HEK293 (cell line): ENCODE measurements around the gene ATP8B1.

Experiments
- CTCF ChIA-PET: fragments of 350-600 bp; formaldehyde crosslinking; extraction: SDS; loops from one replicate; lab custom pipeline; 2021; ENCODE audit warnings: antibody characterized with exemption; lab: Yijun Ruan, JAX
- POLR2A ChIA-PET: fragments of 300-600 bp; formaldehyde crosslinking; extraction: SDS; loops from one replicate; lab custom pipeline; 2020; ENCODE audit warnings: antibody characterized with exemption, inconsistent platforms; lab: Yijun Ruan, JAX
- H3K27ac ChIP-seq: fragments of 200-500 bp; sonication (Bioruptor generic); 2 replicates; pipeline ENCODE4 v1.5.1; 2014; ENCODE audit warnings: low read depth, low read length, control low read depth, inconsistent platforms; ENCODE audit errors: extremely low read depth
- H3K36me3 ChIP-seq, 2 experiments: fragments of 200-500 bp in 1 of 2; sonication (Bioruptor generic) in 1 of 2; 1 replicate in 1 of 2; 2 replicates in 1 of 2; pipeline ENCODE4 v1.5.1; 2014 to 2017; ENCODE audit warnings: inconsistent platforms in 2 of 2, low read length in 2 of 2; ENCODE audit not compliant: control insufficient read depth in 2 of 2, insufficient read depth in 1 of 2
- H3K4me1 ChIP-seq: fragments of 200-500 bp; sonication (Bioruptor generic); 2 replicates; pipeline ENCODE4 v1.5.1; 2014; ENCODE audit warnings: mild to moderate bottlenecking, low read length, inconsistent platforms; ENCODE audit not compliant: control insufficient read depth, insufficient read depth
- H3K4me3 ChIP-seq: 2 replicates; pipeline ENCODE4 v1.5.1; 2011; ENCODE audit warnings: low read depth, mild to moderate bottlenecking, control low read depth, low read length, moderate library complexity
- H3K9me3 ChIP-seq: fragments of 200-500 bp; sonication (Bioruptor generic); 2 replicates; pipeline ENCODE4 v1.5.1; 2014; ENCODE audit warnings: low read depth, low read length, inconsistent platforms; ENCODE audit not compliant: control insufficient read depth, insufficient read depth
- BCL11B ChIP-seq: fragments of 450-650 bp; formaldehyde crosslinking; IDR thresholded peaks from 2 replicates; pipeline ENCODE4 v1.5.1; 2016; ENCODE audit warnings: low read depth, missing biosample characterization, missing genetic modification characterization
- GLIS1 ChIP-seq: fragments of 450-650 bp; formaldehyde crosslinking; IDR thresholded peaks from 2 replicates; pipeline ENCODE4 v1.5.1; 2016; ENCODE audit warnings: missing biosample characterization, missing genetic modification characterization
- HOXC10 ChIP-seq: sonication (generic); formaldehyde crosslinking; IDR thresholded peaks from 2 replicates; pipeline ENCODE4 v1.8.1; 2023; ENCODE audit warnings: mild to moderate bottlenecking, missing genetic modification reagents
- KLF16 ChIP-seq: fragments of 450-650 bp; formaldehyde crosslinking; IDR thresholded peaks from 2 replicates; pipeline ENCODE4 v1.5.1; 2017; ENCODE audit warnings: missing biosample characterization, missing genetic modification characterization
- KLF7 ChIP-seq: fragments of 450-650 bp; formaldehyde crosslinking; IDR thresholded peaks from 2 replicates; pipeline ENCODE4 v1.5.1; 2016; ENCODE audit warnings: missing biosample characterization, missing genetic modification characterization, borderline replicate concordance
- SCRT1 ChIP-seq: fragments of 450-650 bp; formaldehyde crosslinking; IDR thresholded peaks from 2 replicates; pipeline ENCODE4 v1.5.1; 2016; ENCODE audit warnings: missing biosample characterization, missing genetic modification characterization, borderline replicate concordance
- SCRT2 ChIP-seq: fragments of 450-650 bp; formaldehyde crosslinking; IDR thresholded peaks from 2 replicates; pipeline ENCODE4 v1.5.1; 2016; ENCODE audit warnings: missing biosample characterization, missing genetic modification characterization
- TCF7L2 ChIP-seq: IDR thresholded peaks from 2 replicates; pipeline ENCODE4 v1.6.1; 2011; ENCODE audit warnings: low read depth, mild to moderate bottlenecking, inconsistent platforms, low read length, moderate library complexity, borderline replicate concordance
- ZNF530 ChIP-seq: fragments of 450-650 bp; formaldehyde crosslinking; IDR thresholded peaks from 2 replicates; pipeline ENCODE4 v1.5.1; 2016; ENCODE audit warnings: low read depth, missing biosample characterization, missing genetic modification characterization
- ZNF623 ChIP-seq: fragments of 450-650 bp; formaldehyde crosslinking; IDR thresholded peaks from 2 replicates; pipeline ENCODE4 v1.5.1; 2016; ENCODE audit warnings: missing biosample characterization, missing genetic modification characterization
- ZNF670 ChIP-seq: fragments of 450-650 bp; formaldehyde crosslinking; IDR thresholded peaks from 2 replicates; pipeline ENCODE4 v1.5.1; 2016; ENCODE audit warnings: missing biosample characterization, missing genetic modification characterization, low read depth
- ZNF677 ChIP-seq: fragments of 450-650 bp; IDR thresholded peaks from 2 replicates; pipeline ENCODE4 v1.5.0; 2018; ENCODE audit warnings: missing biosample characterization, mild to moderate bottlenecking, missing genetic modification characterization, moderate library complexity
- ZNF785 ChIP-seq: fragments of 450-650 bp; formaldehyde crosslinking; IDR thresholded peaks from 2 replicates; pipeline ENCODE4 v1.5.1; 2016; ENCODE audit warnings: missing biosample characterization, missing genetic modification characterization
- TF ChIP-seq, protein P1 (sequence below): fragments of 450-650 bp; formaldehyde crosslinking; IDR thresholded peaks from 2 replicates; pipeline ENCODE4 v1.5.1; 2016; ENCODE audit warnings: missing biosample characterization, missing genetic modification characterization
- TF ChIP-seq, protein P2 (sequence below): fragments of 450-650 bp; IDR thresholded peaks from 2 replicates; pipeline ENCODE4 v1.5.1; 2018; ENCODE audit warnings: missing biosample characterization, mild to moderate bottlenecking, missing genetic modification characterization
- TF ChIP-seq, protein P3 (sequence below): fragments of 450-650 bp; formaldehyde crosslinking; optimal IDR thresholded peaks from 2 replicates; pipeline ENCODE3; 2016; ENCODE audit warnings: missing biosample characterization, mild to moderate bottlenecking, missing genetic modification characterization
- TF ChIP-seq, protein P4 (sequence below): fragments of 450-650 bp; formaldehyde crosslinking; IDR thresholded peaks from 2 replicates; pipeline ENCODE4 v1.5.1; 2016; ENCODE audit warnings: missing biosample characterization, missing genetic modification characterization
- TF ChIP-seq, protein P5 (sequence below): fragments of 450-650 bp; formaldehyde crosslinking; IDR thresholded peaks from 2 replicates; pipeline ENCODE4 v1.5.1; 2016; ENCODE audit warnings: missing biosample characterization, missing genetic modification characterization

ATP8B1 gene

DNA sequence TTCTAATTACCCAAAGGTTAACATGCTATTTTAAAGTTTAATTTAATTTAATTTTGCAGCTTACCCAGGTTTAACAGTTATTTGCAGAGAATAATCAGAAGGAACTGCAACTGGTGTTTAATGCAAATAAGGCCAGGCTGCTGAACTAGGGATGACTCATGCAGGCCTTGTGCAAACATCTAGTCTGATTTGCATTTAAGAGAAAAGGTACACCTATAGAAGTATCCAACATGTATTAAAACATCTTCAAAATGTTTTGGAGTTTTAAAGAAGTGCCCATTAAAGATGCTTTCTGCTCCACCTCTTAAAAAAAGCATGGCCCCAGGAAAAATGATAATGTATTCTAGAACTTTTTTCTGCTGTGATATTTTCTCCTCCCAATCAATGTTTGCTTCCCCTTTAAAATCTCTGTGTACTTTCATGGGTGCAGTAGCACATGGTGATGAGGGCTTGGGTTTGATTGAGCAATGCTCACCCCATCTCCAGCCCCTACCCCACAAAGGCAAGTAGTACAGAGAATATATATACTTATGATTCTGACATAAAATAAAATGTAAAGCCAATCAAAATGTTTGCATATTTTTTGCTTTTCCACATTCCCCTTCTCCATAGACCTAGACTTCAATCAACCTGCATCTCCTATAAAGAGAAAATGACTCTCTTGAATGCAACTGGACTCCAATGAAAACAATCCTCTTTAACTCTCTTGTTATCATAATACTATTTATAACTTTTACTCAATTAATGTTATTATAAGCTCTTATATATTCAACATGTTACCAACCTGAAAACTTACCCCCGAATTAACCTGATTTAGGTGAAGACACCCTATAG lies 54.1 kb downstream of the ATP8B1 start:
- ChIA-PET CTCF (interaction anchor here (0.6 to 0.8 kb wide), 3 partner anchors 14 to 119 kb away, joined by 3 to 4 read pairs (median 3); no protein-coding TSS in a partner anchor), POLR2A (no interaction called here)
- H3K9me3 ChIP-seq = no peaks in the 10 kb centered on the region
- no peak for TF ChIP-seq BCL11B (tag by site-specific recombination)
- TF ChIP-seq ZNF677 (tag by site-specific recombination) = no peak
- no peak for TF ChIP-seq ZNF530
- no peak for TF ChIP-seq ZNF785 (tag by site-specific recombination)
- TF ChIP-seq TCF7L2 = no peak
- peak; percentile 86 for TF ChIP-seq SCRT2 (tag by site-specific recombination)
- TF ChIP-seq, protein P1, sequence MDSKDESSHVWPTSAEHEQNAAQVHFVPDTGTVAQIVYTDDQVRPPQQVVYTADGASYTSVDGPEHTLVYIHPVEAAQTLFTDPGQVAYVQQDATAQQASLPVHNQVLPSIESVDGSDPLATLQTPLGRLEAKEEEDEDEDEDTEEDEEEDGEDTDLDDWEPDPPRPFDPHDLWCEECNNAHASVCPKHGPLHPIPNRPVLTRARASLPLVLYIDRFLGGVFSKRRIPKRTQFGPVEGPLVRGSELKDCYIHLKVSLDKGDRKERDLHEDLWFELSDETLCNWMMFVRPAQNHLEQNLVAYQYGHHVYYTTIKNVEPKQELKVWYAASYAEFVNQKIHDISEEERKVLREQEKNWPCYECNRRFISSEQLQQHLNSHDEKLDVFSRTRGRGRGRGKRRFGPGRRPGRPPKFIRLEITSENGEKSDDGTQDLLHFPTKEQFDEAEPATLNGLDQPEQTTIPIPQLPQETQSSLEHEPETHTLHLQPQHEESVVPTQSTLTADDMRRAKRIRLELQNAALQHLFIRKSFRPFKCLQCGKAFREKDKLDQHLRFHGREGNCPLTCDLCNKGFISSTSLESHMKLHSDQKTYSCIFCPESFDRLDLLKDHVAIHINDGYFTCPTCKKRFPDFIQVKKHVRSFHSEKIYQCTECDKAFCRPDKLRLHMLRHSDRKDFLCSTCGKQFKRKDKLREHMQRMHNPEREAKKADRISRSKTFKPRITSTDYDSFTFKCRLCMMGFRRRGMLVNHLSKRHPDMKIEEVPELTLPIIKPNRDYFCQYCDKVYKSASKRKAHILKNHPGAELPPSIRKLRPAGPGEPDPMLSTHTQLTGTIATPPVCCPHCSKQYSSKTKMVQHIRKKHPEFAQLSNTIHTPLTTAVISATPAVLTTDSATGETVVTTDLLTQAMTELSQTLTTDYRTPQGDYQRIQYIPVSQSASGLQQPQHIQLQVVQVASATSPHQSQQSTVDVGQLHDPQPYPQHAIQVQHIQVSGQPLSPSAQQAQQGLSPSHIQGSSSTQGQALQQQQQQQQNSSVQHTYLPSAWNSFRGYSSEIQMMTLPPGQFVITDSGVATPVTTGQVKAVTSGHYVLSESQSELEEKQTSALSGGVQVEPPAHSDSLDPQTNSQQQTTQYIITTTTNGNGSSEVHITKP (tag by site-specific recombination) = peak; percentile 24; the same call in 1 of the 2 replicates
- TF ChIP-seq, protein P2, sequence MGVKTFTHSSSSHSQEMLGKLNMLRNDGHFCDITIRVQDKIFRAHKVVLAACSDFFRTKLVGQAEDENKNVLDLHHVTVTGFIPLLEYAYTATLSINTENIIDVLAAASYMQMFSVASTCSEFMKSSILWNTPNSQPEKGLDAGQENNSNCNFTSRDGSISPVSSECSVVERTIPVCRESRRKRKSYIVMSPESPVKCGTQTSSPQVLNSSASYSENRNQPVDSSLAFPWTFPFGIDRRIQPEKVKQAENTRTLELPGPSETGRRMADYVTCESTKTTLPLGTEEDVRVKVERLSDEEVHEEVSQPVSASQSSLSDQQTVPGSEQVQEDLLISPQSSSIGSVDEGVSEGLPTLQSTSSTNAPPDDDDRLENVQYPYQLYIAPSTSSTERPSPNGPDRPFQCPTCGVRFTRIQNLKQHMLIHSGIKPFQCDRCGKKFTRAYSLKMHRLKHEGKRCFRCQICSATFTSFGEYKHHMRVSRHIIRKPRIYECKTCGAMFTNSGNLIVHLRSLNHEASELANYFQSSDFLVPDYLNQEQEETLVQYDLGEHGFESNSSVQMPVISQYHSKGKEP (tag by site-specific recombination) = peak; percentile 58
- TF ChIP-seq, protein P3, sequence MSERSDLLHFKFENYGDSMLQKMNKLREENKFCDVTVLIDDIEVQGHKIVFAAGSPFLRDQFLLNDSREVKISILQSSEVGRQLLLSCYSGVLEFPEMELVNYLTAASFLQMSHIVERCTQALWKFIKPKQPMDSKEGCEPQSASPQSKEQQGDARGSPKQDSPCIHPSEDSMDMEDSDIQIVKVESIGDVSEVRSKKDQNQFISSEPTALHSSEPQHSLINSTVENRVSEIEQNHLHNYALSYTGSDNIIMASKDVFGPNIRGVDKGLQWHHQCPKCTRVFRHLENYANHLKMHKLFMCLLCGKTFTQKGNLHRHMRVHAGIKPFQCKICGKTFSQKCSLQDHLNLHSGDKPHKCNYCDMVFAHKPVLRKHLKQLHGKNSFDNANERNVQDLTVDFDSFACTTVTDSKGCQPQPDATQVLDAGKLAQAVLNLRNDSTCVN (tag by site-specific recombination) = no peak
- no peak for TF ChIP-seq KLF16 (tag by site-specific recombination)
- TF ChIP-seq SCRT1 = 0 out of 2 replicates have a peak, but pooled peaks have one; percentile 13
- TF ChIP-seq, protein P4, sequence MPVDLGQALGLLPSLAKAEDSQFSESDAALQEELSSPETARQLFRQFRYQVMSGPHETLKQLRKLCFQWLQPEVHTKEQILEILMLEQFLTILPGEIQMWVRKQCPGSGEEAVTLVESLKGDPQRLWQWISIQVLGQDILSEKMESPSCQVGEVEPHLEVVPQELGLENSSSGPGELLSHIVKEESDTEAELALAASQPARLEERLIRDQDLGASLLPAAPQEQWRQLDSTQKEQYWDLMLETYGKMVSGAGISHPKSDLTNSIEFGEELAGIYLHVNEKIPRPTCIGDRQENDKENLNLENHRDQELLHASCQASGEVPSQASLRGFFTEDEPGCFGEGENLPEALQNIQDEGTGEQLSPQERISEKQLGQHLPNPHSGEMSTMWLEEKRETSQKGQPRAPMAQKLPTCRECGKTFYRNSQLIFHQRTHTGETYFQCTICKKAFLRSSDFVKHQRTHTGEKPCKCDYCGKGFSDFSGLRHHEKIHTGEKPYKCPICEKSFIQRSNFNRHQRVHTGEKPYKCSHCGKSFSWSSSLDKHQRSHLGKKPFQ (tag by site-specific recombination) = no peak
- no peak for TF ChIP-seq GLIS1 (tag by site-specific recombination)
- no peaks in the 10 kb centered on the region for H3K36me3 ChIP-seq
- H3K4me1 ChIP-seq = peaks cover 30% of the 10 kb centered on the region
- H3K4me3 ChIP-seq = no peak overlapping the region
- H3K27ac ChIP-seq = 0 out of 2 replicates have a peak overlapping the region, but pooled peaks have one; percentile 52

DNA sequence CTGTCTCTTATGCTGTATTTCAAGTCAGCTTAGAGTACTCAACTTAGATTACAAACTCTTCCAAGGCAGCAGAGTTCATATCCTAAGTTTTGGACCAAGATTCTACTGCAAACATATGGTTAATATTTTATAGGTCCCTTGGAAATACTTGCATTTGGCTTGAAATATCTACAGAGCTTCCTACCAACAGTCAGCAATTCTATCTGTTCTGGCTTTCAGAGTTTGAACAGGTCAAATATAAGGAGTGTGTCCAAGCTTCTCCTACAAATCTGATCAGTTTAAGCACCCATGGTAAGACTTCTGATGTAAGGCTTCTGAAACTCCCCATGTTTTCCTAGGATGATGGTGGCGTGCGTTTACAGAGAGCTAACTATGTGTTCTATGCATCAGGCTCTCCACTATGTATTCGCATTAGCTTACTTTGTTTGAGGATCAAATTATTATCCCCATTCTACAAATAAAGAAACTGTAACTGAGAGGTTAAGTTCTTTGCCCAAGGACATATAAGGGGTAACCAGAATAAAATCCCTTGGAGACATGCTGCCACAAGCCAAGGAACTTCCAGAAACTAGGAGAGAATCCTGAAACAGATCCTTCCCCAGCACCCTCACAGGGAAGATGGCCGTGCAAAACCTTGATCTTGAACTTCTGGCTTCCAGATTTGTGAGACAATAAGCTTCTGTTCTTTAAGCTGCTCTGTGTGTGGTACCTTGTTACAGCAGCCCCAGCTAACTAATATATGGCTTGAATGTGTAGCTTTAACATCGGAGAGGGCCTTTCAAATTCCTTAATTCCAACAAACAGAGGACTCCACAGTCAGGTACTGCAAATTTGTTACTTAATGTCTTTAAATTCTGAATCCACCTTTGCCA lies 55.1 kb downstream of the ATP8B1 start:
- CTCF ChIA-PET = interaction anchor here (0.7 to 1.2 kb wide), 3 partner anchors 13 to 118 kb away, joined by 3 to 4 read pairs (median 3); no protein-coding TSS in a partner anchor
- Histone ChIP-seq H3K36me3 (no peaks in the 10 kb centered on the region), H3K4me1 (peaks cover 30% of the 10 kb centered on the region), H3K27ac (peak overlapping the region; percentile 52), H3K9me3 (no peaks in the 10 kb centered on the region), H3K4me3 (no peak overlapping the region)
- no peak for TF ChIP-seq KLF7
- TF ChIP-seq ZNF677 (tag by site-specific recombination) = no peak
- no peak for TF ChIP-seq HOXC10 (CRISPR knock-in tag)
- TF ChIP-seq, protein P5, sequence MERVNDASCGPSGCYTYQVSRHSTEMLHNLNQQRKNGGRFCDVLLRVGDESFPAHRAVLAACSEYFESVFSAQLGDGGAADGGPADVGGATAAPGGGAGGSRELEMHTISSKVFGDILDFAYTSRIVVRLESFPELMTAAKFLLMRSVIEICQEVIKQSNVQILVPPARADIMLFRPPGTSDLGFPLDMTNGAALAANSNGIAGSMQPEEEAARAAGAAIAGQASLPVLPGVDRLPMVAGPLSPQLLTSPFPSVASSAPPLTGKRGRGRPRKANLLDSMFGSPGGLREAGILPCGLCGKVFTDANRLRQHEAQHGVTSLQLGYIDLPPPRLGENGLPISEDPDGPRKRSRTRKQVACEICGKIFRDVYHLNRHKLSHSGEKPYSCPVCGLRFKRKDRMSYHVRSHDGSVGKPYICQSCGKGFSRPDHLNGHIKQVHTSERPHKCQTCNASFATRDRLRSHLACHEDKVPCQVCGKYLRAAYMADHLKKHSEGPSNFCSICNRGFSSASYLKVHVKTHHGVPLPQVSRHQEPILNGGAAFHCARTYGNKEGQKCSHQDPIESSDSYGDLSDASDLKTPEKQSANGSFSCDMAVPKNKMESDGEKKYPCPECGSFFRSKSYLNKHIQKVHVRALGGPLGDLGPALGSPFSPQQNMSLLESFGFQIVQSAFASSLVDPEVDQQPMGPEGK = no peak
- TF ChIP-seq ZNF623 (tag by site-specific recombination) = 0 out of 2 replicates have a peak, but pooled peaks have one; percentile 7
- TF ChIP-seq ZNF670 (tag by site-specific recombination) = no peak
- POLR2A ChIA-PET = no interaction called here
